HG03442 (cell line): ENCODE results near the gene MCF2L.
"Not testable (repeated sequence)": the region's sequence is repeated elsewhere in the genome, so short reads cannot be mapped to it uniquely, and the experiment has no call there.

ENCODE experiments used
- ATAC-seq: cut with Tn5 transposase; IDR thresholded peaks from one replicate; pipeline ENCODE4 v1.9.1; 2021; ENCODE audit warnings: mild to moderate bottlenecking, moderate library complexity; ENCODE audit not compliant: unreplicated experiment

MCF2L gene

DNA sequence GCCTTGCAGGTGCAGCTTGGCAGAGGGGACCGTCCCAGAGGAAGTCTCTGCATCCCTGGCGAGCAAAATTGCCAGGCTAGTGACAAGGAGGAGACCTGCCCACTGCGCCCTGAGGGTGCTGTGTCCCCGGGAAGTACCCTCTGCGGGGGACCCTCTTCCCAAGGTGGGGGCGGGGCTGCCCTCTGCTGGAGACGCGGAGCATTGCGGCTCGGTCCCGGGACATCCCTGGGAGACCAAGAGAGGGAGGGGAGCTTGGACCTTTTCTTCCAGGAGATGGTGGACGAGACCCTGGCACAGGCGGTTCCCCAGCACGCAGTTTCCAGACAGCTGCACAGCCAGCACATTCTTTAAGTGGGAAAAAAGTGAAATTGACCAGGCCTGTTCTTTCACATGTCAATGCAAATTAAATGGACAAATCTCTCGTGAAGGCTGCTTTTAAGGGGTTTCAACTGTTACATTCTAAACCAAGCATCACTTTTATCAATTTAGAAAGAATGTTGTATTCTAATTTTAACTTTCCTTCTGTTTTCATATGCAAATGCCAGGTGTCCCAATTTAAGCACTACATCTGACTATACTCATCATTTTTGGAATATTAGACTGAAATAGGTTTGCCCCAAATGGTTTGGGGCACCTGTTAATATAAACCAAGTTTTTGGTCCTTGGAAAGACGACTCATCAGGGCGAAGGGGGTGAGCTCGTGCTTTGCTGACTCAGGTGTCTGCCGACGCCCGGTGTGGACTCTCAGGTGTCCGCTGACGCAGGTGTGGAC is 60.7 kb downstream of the MCF2L start:
- no peak for ATAC-seq

DNA sequence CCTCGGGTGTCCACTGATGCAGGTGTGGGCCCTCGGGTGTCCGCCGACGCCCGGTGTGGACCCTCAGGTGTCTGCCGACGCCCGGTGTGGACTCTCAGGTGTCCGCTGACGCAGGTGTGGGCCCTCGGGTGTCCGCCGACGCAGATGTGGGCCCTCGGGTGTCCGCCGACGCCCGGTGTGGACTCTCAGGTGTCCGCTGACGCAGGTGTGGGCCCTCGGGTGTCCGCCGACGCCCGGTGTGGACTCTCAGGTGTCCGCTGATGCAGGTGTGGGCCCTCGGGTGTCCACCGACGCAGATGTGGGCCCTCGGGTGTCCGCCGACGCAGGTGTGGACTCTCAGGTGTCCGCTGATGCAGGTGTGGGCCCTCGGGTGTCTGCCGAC is 61.2 kb downstream of the MCF2L start:
- not testable (repeated sequence) for ATAC-seq

DNA sequence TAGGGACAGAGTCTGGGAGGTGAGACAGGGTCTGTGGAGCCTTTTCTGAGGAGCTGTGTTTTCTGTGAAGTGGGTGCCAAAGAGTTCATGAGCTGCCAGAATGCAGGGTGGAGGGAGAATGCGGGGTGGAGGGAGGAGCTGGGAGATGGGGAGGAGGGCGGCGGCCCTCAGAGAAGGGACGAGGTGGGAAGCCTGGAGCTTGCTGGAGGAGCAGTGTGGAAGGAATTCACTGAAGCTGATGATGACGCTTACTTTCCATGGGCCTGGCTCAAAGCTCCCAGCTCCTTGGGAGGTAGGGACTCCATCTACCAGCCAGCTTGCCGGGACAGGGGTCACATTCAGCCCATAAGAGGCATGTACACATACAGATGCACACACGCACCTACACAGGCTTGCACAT is 62.5 kb downstream of the MCF2L start:
- no peak for ATAC-seq

DNA sequence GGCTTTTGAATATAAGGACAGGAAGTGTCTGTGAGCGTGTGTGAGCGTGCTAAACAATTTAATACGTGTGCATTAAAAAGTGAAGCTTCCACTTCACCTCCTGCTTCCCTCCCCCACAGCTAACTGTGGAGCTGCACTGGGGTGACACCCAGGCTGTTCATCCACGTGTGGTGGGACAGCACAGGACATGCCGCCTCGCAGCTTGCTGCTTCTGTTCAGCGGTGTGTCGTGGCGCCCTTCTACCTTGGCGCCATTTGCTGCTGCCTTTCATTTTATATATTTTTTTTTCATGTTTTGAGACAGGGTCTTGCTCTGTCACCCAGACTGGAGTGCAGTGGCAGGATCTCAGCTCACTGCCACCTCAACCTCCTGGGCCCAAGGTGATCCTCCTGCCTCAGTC is 63.3 kb downstream of the MCF2L start:
- no peak for ATAC-seq

GRCh38 chr13:113033054-113033850 is 64.2 kb downstream of the MCF2L start:
- ATAC-seq = no peak

- no peak for ATAC-seq
Observed at GRCh38 chr13:113034451-113035212, 65.6 kb downstream of the MCF2L start.

GRCh38 chr13:113035213-113035800 is 66.3 kb downstream of the MCF2L start:
- ATAC-seq = no peak

DNA sequence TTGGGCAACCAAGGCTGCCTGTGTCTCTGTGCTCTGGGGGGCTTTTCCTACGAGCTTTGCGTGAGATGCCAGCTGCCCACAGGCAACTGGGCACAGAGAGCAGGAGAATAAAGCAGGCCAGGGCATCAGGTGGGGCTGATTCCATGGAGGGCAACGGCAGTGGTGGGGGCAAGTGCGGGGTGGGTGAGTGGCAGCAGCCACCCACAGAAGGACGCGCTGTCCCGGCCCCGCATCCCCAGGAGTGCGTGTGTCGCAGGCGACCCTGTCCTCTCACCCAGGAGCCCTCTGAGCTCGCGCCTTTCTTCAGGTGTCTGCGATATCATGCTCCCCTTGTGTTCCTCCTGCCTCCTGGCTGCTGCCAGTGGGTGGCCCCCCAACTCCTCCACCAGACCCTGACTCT is 67.4 kb downstream of the MCF2L start:
- no peak for ATAC-seq

DNA sequence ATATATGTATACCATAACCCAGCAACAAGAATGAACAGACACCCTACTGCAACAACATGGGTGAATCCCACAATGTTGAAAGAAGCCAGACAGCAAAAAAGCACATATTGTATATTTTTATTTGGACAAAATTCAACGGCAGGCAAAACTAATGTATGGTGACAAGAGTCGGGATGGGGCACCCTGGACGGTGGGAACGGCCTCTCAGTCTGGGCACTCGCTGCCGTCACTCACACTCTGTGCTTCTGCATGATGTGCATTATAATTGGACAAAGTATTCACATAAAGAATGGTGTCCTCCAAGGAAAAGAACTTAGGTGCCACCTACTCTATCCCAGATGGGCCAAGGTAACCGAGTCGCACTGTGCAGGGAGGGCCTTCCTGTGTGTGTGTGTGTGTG is 71.0 kb downstream of the MCF2L start:
- no peak for ATAC-seq

DNA sequence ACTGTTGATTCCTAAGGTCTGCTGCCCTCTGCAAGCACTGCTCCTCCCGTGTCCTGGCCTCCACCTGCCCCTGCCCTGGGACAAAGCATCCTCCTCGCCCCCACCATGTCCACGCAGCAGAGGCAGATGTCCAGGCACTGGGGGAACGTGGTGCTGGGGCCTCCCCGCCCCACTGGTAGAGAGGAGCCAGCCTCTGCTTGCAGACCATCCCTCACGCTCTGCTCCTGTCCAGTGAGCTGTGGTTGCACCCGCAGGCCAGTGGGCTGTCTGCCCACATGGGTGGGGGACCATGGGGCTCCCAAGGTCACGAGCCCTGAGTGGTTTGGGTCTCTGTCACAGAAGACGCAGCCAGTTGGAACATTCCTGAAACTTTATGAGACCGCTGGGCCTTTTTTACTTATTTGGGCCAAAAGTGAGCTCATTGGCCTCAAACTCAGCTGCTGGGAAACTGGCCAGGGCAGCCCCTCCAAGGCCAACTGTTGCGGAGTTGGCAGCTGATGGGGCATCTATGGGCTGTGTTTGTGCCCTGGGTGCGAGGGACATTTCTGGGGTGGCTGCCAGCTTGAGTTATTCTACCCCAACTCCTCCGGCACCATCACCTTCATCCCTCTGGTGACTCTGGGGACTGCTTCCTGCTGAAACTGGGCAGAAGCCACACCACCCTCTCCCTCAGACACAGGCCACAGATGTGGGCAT is 71.7 kb downstream of the MCF2L start:
- no peak for ATAC-seq

DNA sequence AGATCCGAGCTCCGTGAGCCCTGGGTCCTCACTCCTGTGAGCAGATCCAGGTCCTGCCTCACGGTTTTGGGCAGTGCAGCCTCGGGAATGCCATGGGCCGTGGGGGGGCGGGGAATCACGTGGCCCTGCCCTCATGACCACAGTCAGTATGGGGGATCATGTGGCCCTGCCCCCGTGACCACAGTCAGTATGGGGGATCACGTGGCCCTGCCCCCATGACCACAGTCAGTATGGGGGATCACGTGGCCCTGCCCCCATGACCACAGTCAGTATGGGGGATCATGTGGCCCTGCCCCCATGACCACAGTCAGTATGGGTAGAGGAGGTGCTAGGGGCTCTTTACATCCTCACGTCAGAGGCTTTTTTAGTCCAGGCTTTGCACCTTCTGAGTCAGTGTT is 72.3 kb downstream of the MCF2L start:
- no peak for ATAC-seq

DNA sequence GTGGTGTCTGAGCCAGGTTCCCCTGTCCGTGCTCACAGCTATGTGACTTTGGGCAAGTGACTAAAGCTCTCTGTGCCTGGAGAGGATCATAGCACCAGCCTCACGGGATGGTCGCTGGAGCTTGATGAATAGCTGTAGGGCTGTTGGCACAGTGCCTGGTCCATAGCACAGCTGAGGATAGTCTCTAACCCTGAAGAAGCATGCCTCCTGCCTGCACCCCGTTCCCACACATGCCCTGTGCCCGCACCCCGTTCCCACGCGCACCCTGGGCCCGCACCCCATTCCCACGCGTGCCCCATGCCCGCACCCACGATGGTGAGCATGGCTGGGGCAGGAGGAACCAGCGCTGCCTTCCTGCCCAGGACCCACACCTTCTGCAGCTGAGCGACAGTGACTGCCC is 72.9 kb downstream of the MCF2L start:
- ATAC-seq = no peak

- ATAC-seq = no peak
Observed at GRCh38 chr13:113042456-113042855, 73.4 kb downstream of the MCF2L start.

DNA sequence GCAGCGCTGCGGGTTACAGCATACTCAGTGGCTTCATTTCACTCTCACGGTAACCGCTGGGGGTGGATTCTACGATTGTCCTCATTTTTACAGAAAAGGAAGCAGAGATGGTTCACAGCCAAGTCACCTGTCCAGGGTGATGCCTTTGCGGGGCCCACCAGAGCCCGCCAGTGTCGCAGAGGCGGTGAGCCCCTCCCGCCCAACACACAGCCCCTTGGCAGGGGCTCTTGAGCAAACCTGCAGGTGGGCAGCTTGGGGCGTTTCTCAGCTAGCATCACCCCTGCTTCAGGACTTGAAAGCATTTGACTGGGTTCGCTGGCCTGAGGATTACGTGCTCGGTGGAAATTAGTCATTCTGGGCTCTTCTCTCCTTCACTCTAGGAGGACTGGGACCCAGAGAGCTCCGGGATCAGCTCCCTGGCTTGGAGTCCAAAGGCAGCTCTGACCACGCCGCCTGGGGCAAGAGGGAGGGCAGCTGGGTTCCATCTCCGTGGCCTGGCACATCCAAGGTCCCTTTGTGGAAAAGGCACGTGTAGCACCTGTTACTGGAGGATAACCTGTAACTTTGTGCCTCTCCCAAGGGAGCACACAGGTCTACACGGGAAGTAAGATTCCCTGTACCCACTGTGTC is 74.1 kb downstream of the MCF2L start:
- no peak for ATAC-seq

- ATAC-seq = no peak
Observed at GRCh38 chr13:113043931-113044330, 74.9 kb downstream of the MCF2L start.

DNA sequence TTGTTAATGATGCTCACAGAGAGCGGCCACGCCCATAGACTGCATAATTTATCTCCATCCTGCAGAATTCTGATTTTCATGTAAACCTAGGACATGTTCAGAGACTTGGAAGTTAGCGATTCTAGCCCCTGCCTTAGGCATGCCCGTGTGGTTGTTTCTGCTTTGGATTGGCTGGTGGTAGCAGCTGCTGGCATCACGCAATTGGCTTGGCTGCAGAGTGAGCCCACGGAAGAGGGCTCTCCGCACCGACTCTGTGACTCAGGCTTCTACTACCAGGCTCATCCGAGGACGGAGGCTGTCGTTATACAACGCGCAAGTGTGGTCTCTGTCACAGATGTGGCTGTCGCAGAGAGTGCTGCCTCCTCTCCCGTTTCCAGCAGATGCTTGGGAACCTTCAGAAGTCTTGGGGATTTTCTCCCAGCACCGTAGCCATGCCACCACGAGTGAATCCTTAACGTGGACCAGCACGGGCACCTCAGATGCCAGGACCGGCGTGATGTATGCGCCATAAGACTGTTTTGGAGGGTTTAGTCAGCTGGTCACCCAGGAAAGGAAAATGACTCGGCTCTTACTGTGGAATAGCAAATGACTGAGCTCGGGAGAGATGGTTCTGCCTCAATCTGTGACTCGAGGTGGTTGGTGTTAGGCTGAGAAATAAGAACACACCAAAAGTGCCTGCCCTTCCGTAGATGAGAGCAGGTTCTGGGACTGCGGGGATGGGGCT is 75.5 kb downstream of the MCF2L start:
- ATAC-seq = no peak

- no peak for ATAC-seq
Observed at GRCh38 chr13:113045251-113046127, 76.5 kb downstream of the MCF2L start.

DNA sequence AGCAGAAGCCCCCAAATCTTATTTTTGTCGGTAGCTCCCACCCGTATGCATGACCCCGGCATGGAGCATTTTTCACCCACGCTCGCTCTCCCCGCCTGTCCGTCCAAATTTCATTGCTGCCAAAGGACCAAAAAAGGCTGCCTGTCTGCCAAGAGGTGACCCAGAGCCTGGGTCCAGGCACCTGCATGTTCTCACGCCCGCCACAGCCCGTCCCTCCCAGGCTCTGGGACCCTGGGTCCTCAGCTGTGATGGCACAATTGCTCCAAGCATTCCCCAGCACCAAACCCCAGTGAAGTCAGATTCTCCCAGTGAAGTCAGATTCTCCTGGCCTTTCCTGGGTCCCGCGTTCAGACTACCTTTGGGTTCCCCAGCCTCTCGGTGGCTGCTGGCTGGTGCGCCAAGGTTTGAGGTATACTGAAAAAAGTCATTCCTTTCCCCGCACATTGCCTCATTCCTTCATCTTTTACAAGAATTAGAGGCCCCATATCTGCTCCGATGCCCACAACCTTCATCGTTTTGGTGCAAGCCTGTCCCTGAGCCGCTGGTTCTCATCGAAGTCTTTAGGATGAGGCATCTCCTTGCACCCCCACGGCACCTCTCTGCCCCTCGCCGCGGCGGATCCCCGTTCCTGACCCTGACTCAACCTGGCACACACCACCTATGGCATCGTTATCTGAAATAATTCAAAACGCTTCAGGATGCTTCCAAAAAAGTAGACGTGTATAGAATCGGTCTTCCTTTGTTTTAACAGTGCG is 77.3 kb downstream of the MCF2L start:
- no peak for ATAC-seq
